MCF 10A (cell line): ENCODE data around the gene CHRNA7. TPM values are rescaled to one million over a fixed set of nuclear protein-coding genes. Genes with fewer than 3 reads are reported as not detected.

Experiments used
- BruUV-seq: library from RNA; stranded (reverse); fragments of 400-500 nt; replicated peaks from 2 replicates; lab custom pipeline; 2021; lab: Mats Ljungman, UMichigan
- CTCF ChIA-PET: fragments of 300-600 bp; sonication (Branson Sonifier 250); formaldehyde crosslinking; extraction: SDS; loops from one replicate; lab custom pipeline; 2021; ENCODE audit warnings: antibody characterized with exemption, inconsistent platforms; lab: Yijun Ruan, JAX
- POLR2A ChIA-PET: fragments of 300-600, 350-650 bp; sonication (Branson Sonifier 250); formaldehyde crosslinking; extraction: SDS; loops from one replicate; lab custom pipeline; 2020; ENCODE audit warnings: antibody characterized with exemption, inconsistent platforms; lab: Yijun Ruan, JAX
- DNase-seq: peaks from one replicate; pipeline ENCODE4 v3.0.0-alpha.2; 2018; ENCODE audit not compliant: unreplicated experiment
- H3K27ac Mint-ChIP-seq: one replicate; pipeline ENCODE4 v1.8.0; 2022; ENCODE audit warnings: mild to moderate bottlenecking, low read depth, mixed read lengths; ENCODE audit not compliant: unreplicated experiment
- H3K27me3 Mint-ChIP-seq: one replicate; pipeline ENCODE4 v1.8.0; 2022; ENCODE audit warnings: mixed read lengths; ENCODE audit not compliant: insufficient read depth, unreplicated experiment
- H3K36me3 Mint-ChIP-seq: one replicate; pipeline ENCODE4 v1.8.0; 2022; ENCODE audit warnings: mild to moderate bottlenecking, moderate library complexity, mixed read lengths; ENCODE audit not compliant: insufficient read depth, unreplicated experiment
- H3K4me1 Mint-ChIP-seq: one replicate; pipeline ENCODE4 v1.8.0; 2022; ENCODE audit warnings: mixed read lengths; ENCODE audit not compliant: insufficient read depth, unreplicated experiment
- H3K4me3 Mint-ChIP-seq: one replicate; pipeline ENCODE4 v1.8.0; 2022; ENCODE audit warnings: mild to moderate bottlenecking, moderate library complexity, mixed read lengths; ENCODE audit not compliant: unreplicated experiment
- H3K9me3 Mint-ChIP-seq: one replicate; pipeline ENCODE4 v1.8.0; 2022; ENCODE audit warnings: mixed read lengths; ENCODE audit not compliant: unreplicated experiment
- intact Hi-C: fragments of 100-400 bp; cut with micrococcal nuclease; formaldehyde crosslinking; loops from 2 replicates; pipeline ENCODE4 v1.14.1; 2022
- total RNA-seq: library from RNA; stranded (reverse); gene quantifications from 2 replicates; pipeline ENCODE4 v1.2.3, GENCODE V29; 2022
- TF ChIP-seq, protein P1 (sequence below): fragments of 200-600 bp; IDR thresholded peaks from one replicate; pipeline ENCODE4 v1.8.0; 2022; ENCODE audit warnings: antibody characterized with exemption, mild to moderate bottlenecking; ENCODE audit not compliant: unreplicated experiment

CHRNA7 gene
- total RNA-seq, 1 experiment from 2014 or later: 0.23 TPM

GRCh38 chr15:32020156-32020555 is 10.2 kb upstream of the CHRNA7 start:
- TF ChIP-seq, protein P1, sequence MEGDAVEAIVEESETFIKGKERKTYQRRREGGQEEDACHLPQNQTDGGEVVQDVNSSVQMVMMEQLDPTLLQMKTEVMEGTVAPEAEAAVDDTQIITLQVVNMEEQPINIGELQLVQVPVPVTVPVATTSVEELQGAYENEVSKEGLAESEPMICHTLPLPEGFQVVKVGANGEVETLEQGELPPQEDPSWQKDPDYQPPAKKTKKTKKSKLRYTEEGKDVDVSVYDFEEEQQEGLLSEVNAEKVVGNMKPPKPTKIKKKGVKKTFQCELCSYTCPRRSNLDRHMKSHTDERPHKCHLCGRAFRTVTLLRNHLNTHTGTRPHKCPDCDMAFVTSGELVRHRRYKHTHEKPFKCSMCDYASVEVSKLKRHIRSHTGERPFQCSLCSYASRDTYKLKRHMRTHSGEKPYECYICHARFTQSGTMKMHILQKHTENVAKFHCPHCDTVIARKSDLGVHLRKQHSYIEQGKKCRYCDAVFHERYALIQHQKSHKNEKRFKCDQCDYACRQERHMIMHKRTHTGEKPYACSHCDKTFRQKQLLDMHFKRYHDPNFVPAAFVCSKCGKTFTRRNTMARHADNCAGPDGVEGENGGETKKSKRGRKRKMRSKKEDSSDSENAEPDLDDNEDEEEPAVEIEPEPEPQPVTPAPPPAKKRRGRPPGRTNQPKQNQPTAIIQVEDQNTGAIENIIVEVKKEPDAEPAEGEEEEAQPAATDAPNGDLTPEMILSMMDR: no peak
- Mint-ChIP-seq H3K9me3 (no peaks in the 10 kb centered on the region), H3K4me3 (no peak overlapping the region), H3K27me3 (peaks cover 58% of the 10 kb centered on the region), H3K27ac (no peak overlapping the region), H3K36me3 (no peaks in the 10 kb centered on the region), H3K4me1 (no peaks in the 10 kb centered on the region)
- no TSS peak for BruUV-seq
- no peak for DNase-seq
- CTCF ChIA-PET: interaction anchor here (0.5 to 0.6 kb wide), 2 partner anchors 18 to 924 kb away, joined by 3 read pairs; no protein-coding TSS in a partner anchor
- intact Hi-C loops: no loop called here
- POLR2A ChIA-PET: no interaction called here

- no TSS peak for BruUV-seq
- TF ChIP-seq, protein P1: no peak
- Mint-ChIP-seq H3K4me3 (no peak overlapping the region), H3K4me1 (no peaks in the 10 kb centered on the region), H3K9me3 (no peaks in the 10 kb centered on the region), H3K36me3 (no peaks in the 10 kb centered on the region), H3K27me3 (peaks cover 86% of the 10 kb centered on the region), H3K27ac (no peak overlapping the region)
- ChIA-PET CTCF (no interaction called here), POLR2A (no interaction called here)
- DNase-seq: no peak
- intact Hi-C loops: no loop called here
These were observed 1.4 kb upstream of the CHRNA7 start for GRCh38 chr15:32028921-32029320.

- POLR2A ChIA-PET: no interaction called here
- no peak for DNase-seq
- H3K36me3 Mint-ChIP-seq: no peaks in the 10 kb centered on the region
- peaks cover 86% of the 10 kb centered on the region for H3K27me3 Mint-ChIP-seq
- BruUV-seq: no TSS peak
- no peaks in the 10 kb centered on the region for H3K9me3 Mint-ChIP-seq
- H3K27ac Mint-ChIP-seq: no peak overlapping the region
- CTCF ChIA-PET: no interaction called here
- TF ChIP-seq, protein P1: no peak
- intact Hi-C loops: no loop called here
- H3K4me3 Mint-ChIP-seq: no peak overlapping the region
- no peaks in the 10 kb centered on the region for H3K4me1 Mint-ChIP-seq
These were observed 880 bp upstream of the CHRNA7 start for GRCh38 chr15:32029409-32029861.

GRCh38 chr15:32030795-32031194 is 480 bp downstream of the CHRNA7 start:
- H3K9me3 Mint-ChIP-seq: no peaks in the 10 kb centered on the region
- intact Hi-C loops: no loop called here
- TF ChIP-seq, protein P1: no peak
- peak overlapping the region; percentile 41 for H3K4me3 Mint-ChIP-seq
- ChIA-PET CTCF (no interaction called here), POLR2A (no interaction called here)
- DNase-seq: no peak
- H3K27me3 Mint-ChIP-seq: peaks cover 76% of the 10 kb centered on the region
- no TSS peak for BruUV-seq
- no peaks in the 10 kb centered on the region for H3K4me1 Mint-ChIP-seq
- no peak overlapping the region for H3K27ac Mint-ChIP-seq
- H3K36me3 Mint-ChIP-seq: no peaks in the 10 kb centered on the region
